ENCODE results near the gene SLX4IP.
"Not testable (repeated sequence)": the region's sequence is repeated elsewhere in the genome, so short reads cannot be mapped to it uniquely, and the experiment has no call there.

The SLX4IP gene

GRCh38 chr20:10610251-10610650, 175.1 kb downstream of the SLX4IP start:
- DNase-seq: no peak

GRCh38 chr20:10611357-10611756, 176.3 kb downstream of the SLX4IP start:
- no peak for DNase-seq

- not testable (repeated sequence) for DNase-seq
Observed at GRCh38 chr20:10613426-10613825, 178.3 kb downstream of the SLX4IP start.

GRCh38 chr20:10613911-10614310, 178.8 kb downstream of the SLX4IP start:
- DNase-seq: no peak

DNA sequence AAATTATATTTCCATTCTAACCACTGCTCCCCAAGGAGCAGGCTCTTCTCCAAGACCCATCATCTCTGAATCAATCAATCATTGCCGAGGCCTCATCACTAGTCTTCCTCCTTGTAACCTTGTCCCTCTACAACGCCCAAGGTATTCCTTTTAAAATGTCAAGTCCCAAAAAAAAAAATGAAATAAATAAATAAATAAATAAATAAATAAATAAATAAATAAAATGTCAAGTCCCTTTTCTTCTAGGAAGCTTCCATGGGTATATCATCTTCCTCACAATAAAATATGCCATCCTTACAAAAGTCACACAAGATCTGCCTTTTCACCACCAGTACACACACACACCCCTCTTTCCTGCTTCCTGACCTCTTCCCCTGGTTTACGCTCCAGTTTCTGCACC, 181.1 kb downstream of the SLX4IP start:
- no peak for DNase-seq

DNA sequence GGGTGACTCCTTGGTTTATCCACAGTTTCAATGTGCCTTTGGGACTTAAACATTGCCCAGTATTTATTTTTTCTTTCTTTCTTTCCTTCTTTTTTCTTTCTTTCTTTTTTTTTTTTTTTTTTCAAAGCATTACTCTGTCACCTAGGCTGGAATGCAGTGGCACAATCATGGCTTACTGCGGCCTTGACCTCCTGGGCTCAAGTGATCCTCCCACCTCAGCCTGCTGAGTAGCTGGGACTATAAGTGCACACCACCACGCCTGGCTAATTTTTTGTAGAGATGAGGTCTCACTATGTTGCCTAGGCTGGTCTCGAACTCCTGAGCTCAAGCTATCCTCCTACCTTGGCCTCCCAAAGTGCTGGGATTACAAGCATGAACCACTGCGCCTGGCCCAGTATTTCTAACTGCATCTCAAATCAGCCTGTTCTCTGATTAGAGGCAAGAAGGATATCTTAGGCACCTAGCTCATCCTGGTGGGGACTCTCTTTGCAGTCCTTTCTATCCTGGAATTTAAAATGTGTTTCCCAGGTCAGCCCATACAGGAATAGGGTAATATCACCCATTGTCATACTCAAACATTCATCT, 182.5 kb downstream of the SLX4IP start:
- not testable (repeated sequence) for DNase-seq

GRCh38 chr20:10618611-10619245, 183.6 kb downstream of the SLX4IP start:
- no peak for DNase-seq

GRCh38 chr20:10619427-10619826, 184.3 kb downstream of the SLX4IP start:
- no peak for DNase-seq

DNA sequence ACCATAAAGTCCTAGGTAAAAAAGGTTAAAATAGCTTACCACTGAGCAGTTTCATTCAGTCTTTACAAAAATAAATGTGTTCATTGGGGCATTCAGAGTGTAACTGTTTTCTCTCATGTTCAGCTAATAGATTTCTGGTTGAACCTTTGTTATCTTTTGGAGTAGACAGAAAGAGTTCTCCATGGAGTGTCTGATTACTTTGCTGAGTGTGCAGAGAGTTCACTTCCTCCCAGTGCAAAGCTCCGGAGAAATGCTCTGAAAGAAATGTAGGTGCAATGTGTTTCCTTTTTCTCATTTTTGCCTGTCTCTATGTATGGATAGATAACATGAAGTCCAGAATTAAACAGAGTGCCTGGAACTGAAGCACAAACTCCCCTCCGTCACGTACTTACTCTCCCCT, 186.0 kb downstream of the SLX4IP start:
- no peak for DNase-seq

DNA sequence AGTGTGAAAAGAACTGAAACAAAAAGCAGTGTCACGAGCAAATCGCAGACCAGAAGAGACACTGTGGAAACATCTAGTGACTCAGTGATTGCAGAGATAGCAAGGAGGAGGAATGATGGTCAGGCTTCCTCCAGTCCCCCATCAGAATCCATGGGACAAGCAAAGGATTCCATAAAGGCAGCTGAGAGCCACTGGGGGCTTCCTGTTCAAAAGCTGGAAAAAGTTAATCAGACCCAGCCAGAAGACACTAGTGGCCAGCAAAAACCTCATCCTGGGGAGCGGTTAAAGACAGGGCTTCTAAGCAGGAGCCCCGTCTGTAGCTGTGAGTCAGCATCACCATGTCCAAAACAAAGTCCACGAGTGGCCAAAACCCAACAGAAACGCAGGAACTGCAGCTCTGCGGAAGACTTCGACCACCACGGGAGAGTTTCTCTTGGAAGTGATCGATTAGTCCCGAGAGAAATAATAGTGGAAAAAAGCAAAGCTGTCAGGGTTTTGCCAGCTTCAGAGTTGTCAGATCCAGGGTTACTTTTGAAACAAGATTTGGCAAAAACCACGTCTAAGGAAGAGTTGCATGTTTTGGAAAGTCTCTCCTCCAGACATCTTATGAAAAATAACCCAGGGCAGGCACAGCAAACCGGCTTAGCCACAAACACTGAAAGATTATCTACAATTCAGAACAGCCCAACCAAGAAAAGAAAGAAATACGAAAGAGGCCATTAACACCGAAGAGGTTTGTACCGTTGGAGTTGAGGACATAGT, 187.7 kb downstream of the SLX4IP start:
- no peak for DNase-seq

GRCh38 chr20:10625641-10626040, 190.5 kb downstream of the SLX4IP start:
- DNase-seq: no peak

DNA sequence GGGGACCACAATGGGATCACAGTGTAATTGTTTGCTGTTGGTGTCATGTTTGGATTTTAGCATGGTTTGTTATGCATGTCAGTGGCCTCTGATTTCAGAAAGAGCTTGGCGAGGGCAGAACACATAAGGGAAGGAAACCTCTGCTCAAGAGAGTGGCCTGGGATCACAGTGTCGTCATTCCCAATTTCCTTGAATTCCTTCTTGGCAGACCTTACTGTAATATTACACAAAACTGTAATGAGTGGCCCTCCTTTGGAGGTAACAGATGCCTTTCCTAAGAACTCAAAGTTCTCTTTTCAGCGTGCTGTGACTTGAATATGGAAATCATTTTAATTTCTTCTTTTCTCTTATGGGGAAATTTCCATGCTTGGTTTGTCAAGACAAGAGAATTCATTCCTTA, 191.8 kb downstream of the SLX4IP start:
- DNase-seq: no peak

DNA sequence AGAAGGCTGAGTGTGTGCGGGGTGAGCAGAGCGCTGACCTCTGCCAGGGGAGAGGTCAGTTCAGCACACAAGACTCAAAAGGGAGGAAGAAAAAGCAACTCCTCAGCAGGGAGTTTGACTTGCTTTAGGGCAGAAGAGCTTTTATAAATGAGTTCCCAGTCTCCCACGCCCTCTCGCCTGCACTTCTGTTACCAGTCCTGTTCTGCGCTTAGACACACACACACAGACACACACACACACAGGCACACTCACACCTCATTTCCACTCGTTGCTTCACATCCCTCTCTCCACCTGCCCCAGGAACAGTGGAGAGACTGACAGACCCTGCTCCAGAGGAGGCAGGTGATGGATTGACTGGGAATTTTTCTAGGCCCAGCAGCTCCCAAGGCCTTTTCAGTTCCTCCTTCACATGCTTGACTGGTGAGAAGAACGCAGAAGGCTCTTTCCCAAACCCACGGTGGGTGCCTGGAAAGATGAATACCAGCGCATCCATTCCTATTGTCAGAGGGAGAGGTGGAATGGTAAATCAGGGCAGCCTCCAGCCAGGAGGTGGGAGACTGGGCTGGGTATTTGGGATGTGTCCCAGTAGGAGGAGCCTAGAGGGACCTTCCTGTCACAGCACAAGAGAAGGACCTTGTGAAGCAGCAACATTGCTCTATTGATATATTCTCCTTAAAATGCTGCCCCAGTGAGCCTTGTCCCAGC, 195.0 kb downstream of the SLX4IP start:
- DNase-seq: no peak

- DNase-seq: no peak
Observed at GRCh38 chr20:10631126-10631525, 196.0 kb downstream of the SLX4IP start.

DNA sequence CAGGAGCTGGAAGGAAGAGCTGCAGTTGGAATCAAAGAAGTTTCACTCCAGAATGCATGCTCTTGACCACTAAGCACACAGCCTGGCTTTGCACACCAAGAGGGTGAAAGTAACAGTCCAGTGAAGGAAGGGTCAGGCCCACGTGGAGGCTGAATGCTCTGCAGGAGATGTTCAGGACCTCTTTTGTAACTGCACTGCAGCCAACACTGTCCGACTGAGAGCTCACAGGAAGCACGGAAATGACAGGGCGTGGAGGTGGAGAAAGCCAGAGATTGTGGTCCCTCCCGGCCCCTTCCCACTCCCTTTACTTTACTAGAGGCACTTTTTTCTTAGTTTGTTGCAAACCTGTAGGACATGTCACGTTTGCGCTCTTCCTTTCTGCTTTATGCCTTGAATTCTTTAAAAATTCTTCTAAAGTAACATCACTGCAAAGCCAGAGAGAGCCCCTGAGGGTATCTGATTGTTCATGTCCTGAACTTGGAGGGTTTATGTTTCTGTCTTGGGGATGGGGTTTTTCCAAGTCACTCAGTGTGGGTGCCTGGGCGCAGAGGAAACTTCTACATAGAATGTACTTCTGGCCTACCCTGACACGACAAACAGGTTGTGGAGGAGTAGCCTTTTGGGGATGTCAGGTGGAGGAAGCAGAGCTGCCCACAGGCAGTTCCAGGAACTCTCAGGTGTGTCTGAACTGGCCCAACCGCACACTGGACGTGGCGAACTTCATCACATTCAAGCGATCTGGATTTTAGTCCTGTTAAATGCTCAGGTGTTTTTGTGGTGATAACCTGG, 197.8 kb downstream of the SLX4IP start:
- no peak for DNase-seq

GRCh38 chr20:10633718-10634117, 198.6 kb downstream of the SLX4IP start:
- DNase-seq: no peak

GRCh38 chr20:10634211-10634610, 199.1 kb downstream of the SLX4IP start:
- DNase-seq: no peak

DNA sequence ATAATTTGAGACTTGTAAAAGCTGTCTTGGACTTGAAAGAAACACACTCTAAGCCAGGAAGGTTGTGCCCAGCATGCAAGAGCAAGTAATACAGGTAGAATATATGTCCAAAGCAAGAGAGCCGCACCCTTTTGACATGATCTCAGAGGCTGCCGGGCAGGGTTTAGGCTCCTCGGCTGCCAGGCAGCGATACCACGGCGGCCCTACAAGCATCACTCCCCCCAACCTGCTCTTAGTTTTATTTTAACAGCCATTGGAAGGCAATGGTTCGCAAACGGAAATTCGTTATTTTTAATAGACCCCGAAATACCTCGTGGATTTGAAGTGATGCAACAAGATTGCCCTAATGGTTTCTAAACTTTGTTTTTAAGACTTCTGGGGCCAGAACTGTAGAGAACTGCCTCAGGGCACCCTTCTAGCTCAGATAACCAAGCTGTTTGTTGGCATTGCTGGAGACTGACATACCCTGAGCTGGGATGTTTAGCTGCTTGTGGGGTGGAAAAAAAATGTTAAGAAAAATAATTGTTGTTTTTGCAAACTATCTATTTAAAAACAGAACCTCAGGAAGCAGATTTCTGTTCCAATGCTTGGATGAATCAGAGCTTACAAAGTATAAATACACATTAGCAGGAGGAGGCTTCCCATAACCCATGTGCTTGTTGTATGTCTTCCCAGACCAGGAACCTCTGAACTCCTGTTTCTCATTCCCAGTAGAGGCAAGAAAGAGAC, 199.7 kb downstream of the SLX4IP start:
- DNase-seq: no peak

- no peak for DNase-seq
Observed at GRCh38 chr20:10635476-10636208, 200.5 kb downstream of the SLX4IP start.

DNA sequence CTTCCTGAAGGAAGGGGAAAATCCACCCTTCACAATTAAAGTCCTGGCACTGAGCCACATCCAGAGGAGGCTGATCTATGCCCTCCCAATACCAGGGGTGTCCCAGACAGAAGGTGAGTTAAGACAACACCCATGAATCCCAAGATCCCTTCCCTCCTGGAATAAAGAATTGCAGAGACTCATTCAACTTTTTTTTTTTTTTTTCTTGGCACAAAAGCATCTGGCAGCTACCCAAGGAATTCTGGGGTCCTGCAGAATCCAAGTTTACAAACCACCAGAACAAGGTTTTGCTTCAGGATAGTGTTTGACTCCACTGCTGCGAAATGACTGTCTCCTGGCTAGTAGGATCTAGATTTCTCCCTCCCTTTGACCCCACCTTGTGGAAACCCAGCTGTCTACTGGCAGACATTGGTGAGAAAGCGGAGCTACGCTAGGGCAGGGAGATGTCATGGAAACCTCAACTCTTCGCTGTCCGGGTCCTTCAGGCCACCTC, 201.3 kb downstream of the SLX4IP start:
- DNase-seq: no peak

GRCh38 chr20:10637031-10637559, 202.0 kb downstream of the SLX4IP start:
- no peak for DNase-seq

Measured in CD4-positive, alpha-beta T cell treated with Interleukin-17A for 4 hours (primary cell).